Adrenal gland (tissue), 12 donors: ENCODE measurements around the gene RNF126. TPM values are rescaled to one million over a fixed set of nuclear protein-coding genes. Genes with fewer than 3 reads are reported as not detected.
A peak's percentile ranks its signal among the peaks of the same experiment; 100 is the strongest.

Source experiments
- DNase-seq, 7 donors: peaks; one replicate each; pipeline ENCODE4 v3.0.0-alpha.2; 2019 to 2020
- H3K27ac ChIP-seq, 5 donors: fragments of 200-600 bp; sonication (generic) in 4 of 5; 1 replicate in 3 of 5; 2 replicates in 2 of 5; pipeline versions ENCODE4 v1.5.1 to v1.8.0; 2016 to 2020; ENCODE audit warnings: mild to moderate bottlenecking in 1 of 5
- H3K27me3 ChIP-seq: fragments of 200-600 bp; 2 replicates; pipeline ENCODE4 v1.8.0; 2021
- H3K36me3 ChIP-seq, 2 donors: fragments of 200-600 bp; replicated peaks in 1 of 2; 1 replicate in 1 of 2; 2 replicates in 1 of 2; pipeline versions ENCODE4 v1.5.1 to v1.8.0; 2018 to 2022
- H3K4me1 ChIP-seq, 2 donors: fragments of 200-600 bp; replicated peaks in 1 of 2; 1 replicate in 1 of 2; 2 replicates in 1 of 2; pipeline versions ENCODE4 v1.5.1 to v1.8.0; 2018 to 2021
- H3K4me3 ChIP-seq, 4 donors: fragments of 200-600 bp; sonication (generic) in 3 of 4; one replicate each; pipeline ENCODE4 v1.5.1; 2016 to 2018
- H3K9me3 ChIP-seq, 3 donors: fragments of 200-600 bp; sonication (generic) in 1 of 3; replicated peaks in 1 of 3; 1 replicate in 2 of 3; 2 replicates in 1 of 3; pipeline versions ENCODE4 v1.5.1 to v1.8.0; 2016 to 2021
- POLR2A ChIP-seq, 2 donors: fragments of 450-650 bp; IDR thresholded peaks; one replicate each; pipeline ENCODE4 v1.6.1; 2017; ENCODE audit warnings: antibody characterized with exemption in 2 of 2, mild to moderate bottlenecking in 2 of 2, moderate library complexity in 1 of 2
- WGBS, 4 donors: extraction: QIAGEN DNeasy Blood & Tissue Kit in 2 of 4; methylation state at CpG; one replicate each; pipeline versions ENCODE4 v1.1.5 to v1.1.7; 2013 to 2017; 5-methylcytosine and 5-hydroxymethylcytosine counted together
- intact Hi-C, 2 donors: fragments of 100-400 bp; cut with DNase I; formaldehyde crosslinking; loops; one replicate each; pipeline versions ENCODE4 v1.14.1 to v1.15.0; 2022 to 2023
- polyA plus RNA-seq, 3 donors: library from polyadenylated mRNA; stranded (reverse); fragments of 200-250 nt in 2 of 3; fragments of 350-450 nt in 1 of 3; fragmentation: Illumina TruSeq in 1 of 3; extraction: RNeasy Lipid Tissue Mini Kit (QIAGEN cat#74804) in 1 of 3; gene quantifications; one replicate each; pipeline ENCODE4 v1.2.3, GENCODE V29; 2013 to 2014
- total RNA-seq, 9 donors: library from RNA; depleted of rRNA in 4 of 9; stranded (reverse); fragments of >200 nt in 4 of 9; fragments of 120-200 nt in 1 of 9; fragmentation: NEBNext Ultra II Directional in 1 of 9; extraction: Animal tissue kit (Norgen Biotek cat#: 25700) in 1 of 9; gene quantifications; one replicate each; pipeline versions ENCODE4 v1.1.0 to v1.2.4, GENCODE V29; 2013 to 2023
- TF ChIP-seq, protein P1 (sequence below), 6 experiments: fragments of 450-650 bp in 4 of 6; fragments of 200-600 bp in 2 of 6; sonication (generic) in 1 of 6; IDR thresholded peaks; 1 replicate in 5 of 6; 2 replicates in 1 of 6; pipeline versions ENCODE4 v1.5.1 to v1.8.0; 2016 to 2021; ENCODE audit warnings: antibody characterized with exemption in 6 of 6, mild to moderate bottlenecking in 2 of 6, moderate library complexity in 1 of 6
- donor health status: healthy with polysubstance abuse.
- donor health status: Bipolar disorder and iron deficiency.
- donor health status: DM: yes; HTN: yes; CAD: no.
- donor health status: DM: no; HTN: no; CAD: no.
- donor health status: DM: no; HTN: no; CAD: no.
- donor health status: DM: yes; HTN: yes; CAD: no.

The RNF126 gene
- total and polyA plus RNA-seq, 12 donors = 9.3 to 76.4 (median 43.1) TPM

DNA sequence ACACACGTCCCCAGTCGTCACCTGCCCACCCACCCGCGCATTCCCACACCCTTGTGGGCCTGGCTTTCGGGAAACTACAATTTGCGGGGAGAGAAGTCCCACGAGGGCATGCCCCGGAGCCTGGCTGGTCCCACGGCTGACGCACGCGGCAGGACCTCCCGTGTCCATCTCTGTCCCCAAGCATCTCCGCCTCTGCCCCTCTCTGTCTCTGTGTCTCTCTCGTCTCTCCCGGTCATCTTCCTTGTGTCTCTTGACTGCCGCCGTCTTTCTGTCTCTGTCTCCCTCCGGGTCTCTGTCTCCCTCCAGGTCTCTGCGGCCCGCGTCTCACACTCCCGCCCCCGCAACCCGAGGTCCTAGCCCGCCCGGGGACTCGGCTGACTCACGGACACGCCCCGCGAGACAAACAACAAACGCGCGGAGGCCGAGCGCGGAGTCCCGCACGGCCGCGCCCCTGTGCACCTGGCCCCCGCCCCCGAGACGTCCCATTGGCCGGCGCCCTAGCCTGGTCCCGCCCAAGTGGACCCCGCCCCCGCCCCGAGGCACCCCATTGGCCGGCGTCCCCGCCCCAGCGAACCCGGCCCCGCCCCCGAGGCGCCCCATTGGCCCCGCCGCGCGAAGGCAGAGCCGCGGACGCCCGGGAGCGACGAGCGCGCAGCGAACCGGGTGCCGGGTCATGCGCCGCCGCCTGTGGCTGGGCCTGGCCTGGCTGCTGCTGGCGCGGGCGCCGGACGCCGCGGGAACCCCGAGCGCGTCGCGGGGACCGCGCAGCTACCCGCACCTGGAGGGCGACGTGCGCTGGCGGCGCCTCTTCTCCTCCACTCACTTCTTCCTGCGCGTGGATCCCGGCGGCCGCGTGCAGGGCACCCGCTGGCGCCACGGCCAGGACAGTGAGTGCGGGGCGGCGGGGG is 23.5 kb downstream of the RNF126 start, which contains the start of gene FGF22:
Gene FGF22, plus strand, starts transcription at position 627 of the 908 bp plus-strand sequence. Its CDS starts 47 bp downstream, at position 674.
- Histone ChIP-seq H3K36me3 (no peaks in the 10 kb centered on the region), H3K27ac (peak within 1 kb of the TSS in 1 of 5 donors; percentile 55), H3K9me3 (no peaks in the 10 kb centered on the region), H3K4me1 (peaks cover 5 to 8% of the 10 kb centered on the region in 2 donors), H3K27me3 (no peaks in the 10 kb centered on the region), H3K4me3 (peak within 1 kb of the TSS in 1 of 4 donors; percentile 63)
- DNase-seq = peak; percentile 91 to 96 (median 95)
- no peak for TF ChIP-seq POLR2A (IDR thresholded peaks at IDR 0.05)
- TF ChIP-seq, protein P1, sequence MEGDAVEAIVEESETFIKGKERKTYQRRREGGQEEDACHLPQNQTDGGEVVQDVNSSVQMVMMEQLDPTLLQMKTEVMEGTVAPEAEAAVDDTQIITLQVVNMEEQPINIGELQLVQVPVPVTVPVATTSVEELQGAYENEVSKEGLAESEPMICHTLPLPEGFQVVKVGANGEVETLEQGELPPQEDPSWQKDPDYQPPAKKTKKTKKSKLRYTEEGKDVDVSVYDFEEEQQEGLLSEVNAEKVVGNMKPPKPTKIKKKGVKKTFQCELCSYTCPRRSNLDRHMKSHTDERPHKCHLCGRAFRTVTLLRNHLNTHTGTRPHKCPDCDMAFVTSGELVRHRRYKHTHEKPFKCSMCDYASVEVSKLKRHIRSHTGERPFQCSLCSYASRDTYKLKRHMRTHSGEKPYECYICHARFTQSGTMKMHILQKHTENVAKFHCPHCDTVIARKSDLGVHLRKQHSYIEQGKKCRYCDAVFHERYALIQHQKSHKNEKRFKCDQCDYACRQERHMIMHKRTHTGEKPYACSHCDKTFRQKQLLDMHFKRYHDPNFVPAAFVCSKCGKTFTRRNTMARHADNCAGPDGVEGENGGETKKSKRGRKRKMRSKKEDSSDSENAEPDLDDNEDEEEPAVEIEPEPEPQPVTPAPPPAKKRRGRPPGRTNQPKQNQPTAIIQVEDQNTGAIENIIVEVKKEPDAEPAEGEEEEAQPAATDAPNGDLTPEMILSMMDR (IDR thresholded peaks at IDR 0.05) = peak in 2 of 6 experiments; percentile 10 to 23
- 3 to 18% (median 6%) methylated on average over 21 to 109 of the region's 109 CpGs for WGBS, 4 donors
- intact Hi-C loops = no loop called here

DNA sequence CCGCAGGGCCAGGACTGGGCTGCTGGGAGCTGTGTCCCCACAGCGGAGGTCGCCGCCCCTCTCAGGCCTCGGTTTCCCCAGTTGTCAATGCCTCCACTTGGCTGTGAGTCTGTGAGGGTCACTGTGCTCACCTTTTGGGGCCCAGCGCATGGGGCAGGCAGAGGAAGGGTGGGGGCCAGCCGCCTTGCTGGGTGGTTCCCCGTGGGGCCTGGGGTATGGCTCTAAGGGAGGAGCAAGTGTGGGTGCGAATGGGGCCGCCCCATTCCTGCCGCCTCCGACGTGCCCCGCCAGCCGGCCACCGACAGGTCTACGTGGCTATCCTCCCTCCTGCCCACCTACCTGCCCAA is 24.1 kb downstream of the RNF126 start:
- peak overlapping the region in 1 of 4 donors; percentile 63 for H3K4me3 ChIP-seq
- TF ChIP-seq, protein P1 (IDR thresholded peaks at IDR 0.05) = no peak
- TF ChIP-seq POLR2A (IDR thresholded peaks at IDR 0.05) = no peak
- no peaks in the 10 kb centered on the region for H3K9me3 ChIP-seq
- no peak for DNase-seq
- no peaks in the 10 kb centered on the region for H3K27me3 ChIP-seq
- intact Hi-C loops = no loop called here
- no peaks in the 10 kb centered on the region for H3K36me3 ChIP-seq
- 60 to 83% (median 66%) methylated on average over 1 to 17 of the region's 17 CpGs for WGBS, 4 donors
- peaks cover 5 to 15% of the 10 kb centered on the region in 2 donors for H3K4me1 ChIP-seq
- no peak overlapping the region for H3K27ac ChIP-seq

DNA sequence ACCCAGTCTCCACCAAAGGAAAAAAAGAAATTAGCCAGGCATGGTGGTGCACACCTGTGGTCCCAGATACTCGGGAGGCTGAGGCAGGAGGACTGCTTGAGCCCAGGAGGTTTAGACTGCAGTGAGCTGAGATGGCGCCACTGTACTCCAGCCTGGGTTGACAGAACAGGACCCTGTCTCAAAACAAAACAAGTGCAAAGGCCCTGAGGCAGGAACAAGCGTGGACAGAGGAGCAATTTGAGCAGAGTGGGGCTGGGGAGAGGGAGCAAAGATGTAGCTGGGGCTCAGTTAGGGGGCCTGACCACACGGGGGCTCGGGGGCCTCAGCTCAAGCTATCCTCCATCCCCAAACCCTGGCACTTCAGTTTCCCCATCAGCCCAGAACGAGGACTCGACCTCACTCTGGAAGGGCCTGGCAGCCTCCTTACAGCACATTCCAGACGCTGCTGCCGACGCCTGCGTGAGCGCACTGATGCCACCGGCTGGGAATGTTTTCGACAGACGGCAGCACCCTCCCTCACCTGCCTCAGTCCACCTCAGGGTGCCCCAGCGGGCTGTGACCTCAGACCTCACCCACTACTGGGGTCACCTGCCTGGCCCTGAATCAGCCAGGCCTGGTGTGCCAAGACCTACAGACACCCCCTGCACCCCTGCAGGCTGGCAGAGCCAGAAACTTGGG is 27.9 kb downstream of the RNF126 start:
- Histone ChIP-seq H3K9me3 (no peaks in the 10 kb centered on the region), H3K27me3 (no peaks in the 10 kb centered on the region), H3K27ac (no peak overlapping the region), H3K36me3 (no peaks in the 10 kb centered on the region), H3K4me1 (peaks cover 14 to 30% of the 10 kb centered on the region in 2 donors), H3K4me3 (no peak overlapping the region)
- 87 to 94% (median 90%) methylated on average over 13 to 16 of the region's 16 CpGs for WGBS, 4 donors
- TF ChIP-seq, protein P1 (IDR thresholded peaks at IDR 0.05) = no peak
- no peak for TF ChIP-seq POLR2A (IDR thresholded peaks at IDR 0.05)
- DNase-seq = no peak
- intact Hi-C loops = no loop called here
